Panc1 (cell line): Measurements from ENCODE around the gene PANK2. TPM values are rescaled to one million over a fixed set of nuclear protein-coding genes. Genes with fewer than 3 reads are reported as not detected.

Experiments
- ATAC-seq: fragments of 200-7000 bp; cut with Tn5 transposase; 2 replicates; pipeline ENCODE4 v1.9.1; 2020; ENCODE audit warnings: mild to moderate bottlenecking, moderate library complexity
- BruUV-seq: library from RNA; stranded (reverse); fragments of 400-500 nt; replicated peaks from 2 replicates; lab custom pipeline; 2021; lab: Mats Ljungman, UMichigan
- CTCF ChIA-PET: fragments of 300-600 bp; sonication (Branson Sonifier 250); formaldehyde crosslinking; loops from one replicate; lab custom pipeline; 2022; ENCODE audit warnings: antibody characterized with exemption; lab: Charles Lee
- POLR2A ChIA-PET: fragments of 300-600 bp; sonication (Branson Sonifier 250); formaldehyde crosslinking; loops from one replicate; lab custom pipeline; 2022; ENCODE audit warnings: antibody characterized with exemption; lab: Charles Lee
- DNase-seq: peaks from one replicate; pipeline ENCODE4 v3.0.0-alpha.2; 2010; ENCODE audit warnings: low read depth, low spot score
- H3K27ac ChIP-seq: 2 replicates; pipeline ENCODE4 v1.5.1; 2011; ENCODE audit warnings: mild to moderate bottlenecking, low read length, inconsistent platforms
- H3K27me3 ChIP-seq: fragments of 200-500 bp; sonication (Bioruptor generic); 2 replicates; pipeline ENCODE4 v1.6.0; 2014; ENCODE audit warnings: low read length, inconsistent platforms; ENCODE audit not compliant: control insufficient read depth, insufficient read depth
- H3K36me3 ChIP-seq: fragments of 200-500 bp; sonication (Bioruptor generic); 2 replicates; pipeline ENCODE4 v1.5.1; 2014; ENCODE audit warnings: inconsistent platforms, mild to moderate bottlenecking, low read length, moderate library complexity; ENCODE audit not compliant: control insufficient read depth, insufficient read depth
- H3K4me1 ChIP-seq: 2 replicates; pipeline ENCODE4 v1.5.1; 2011; ENCODE audit warnings: inconsistent platforms, mild to moderate bottlenecking, low read length, moderate library complexity; ENCODE audit not compliant: control insufficient read depth, insufficient read depth
- H3K4me3 ChIP-seq, 2 experiments: 2 replicates each; pipeline ENCODE4 v1.5.1; 2011 to 2012; ENCODE audit warnings: low read depth in 2 of 2, low read length in 2 of 2, mild to moderate bottlenecking in 2 of 2, inconsistent platforms in 1 of 2, moderate library complexity in 1 of 2
- H3K9me3 ChIP-seq: fragments of 200-500 bp; sonication (Bioruptor generic); 2 replicates; pipeline ENCODE4 v1.5.1; 2014; ENCODE audit warnings: low read depth, mild to moderate bottlenecking, inconsistent platforms, low read length, moderate library complexity; ENCODE audit not compliant: control insufficient read depth, insufficient read depth
- POLR2AphosphoS5 ChIP-seq: IDR thresholded peaks from 2 replicates; pipeline ENCODE4 v1.6.1; 2012; ENCODE audit warnings: mild to moderate bottlenecking, low read depth, low read length, moderate library complexity
- SIN3A ChIP-seq: IDR thresholded peaks from 2 replicates; pipeline ENCODE4 v1.6.1; 2012; ENCODE audit warnings: low read depth, mild to moderate bottlenecking, low read length, moderate library complexity, borderline replicate concordance; ENCODE audit not compliant: insufficient read depth
- TCF7L2 ChIP-seq: IDR thresholded peaks from 2 replicates; pipeline ENCODE4 v1.6.1; 2011; ENCODE audit warnings: mild to moderate bottlenecking, low read depth, low read length, inconsistent platforms
- in situ Hi-C: cut with HindIII; loops from 2 replicates; pipeline ENCODE4 v1.10.0; 2016; ENCODE audit warnings: low sequenced_read_pairs, low pct_unique_long_range_greater_than_20kb
- intact Hi-C: fragments of 100-400 bp; cut with micrococcal nuclease; formaldehyde crosslinking; loops from one replicate; pipeline ENCODE4 v1.10.0; 2022; ENCODE audit not compliant: unreplicated experiment
- total RNA-seq: library from RNA; stranded (reverse); gene quantifications from one replicate; pipeline ENCODE4 v1.2.1, GENCODE V29; 2021; ENCODE audit not compliant: unreplicated experiment
- TF ChIP-seq, protein P1 (sequence below): fragments of 450-650 bp; IDR thresholded peaks from 2 replicates; pipeline ENCODE4 v1.5.1; 2017; ENCODE audit warnings: mild to moderate bottlenecking
- TF ChIP-seq, protein P2 (sequence below), 2 experiments: IDR thresholded peaks; 2 replicates each; pipeline ENCODE4 v1.6.1; 2011 to 2012; ENCODE audit warnings: low read depth in 2 of 2, control low read depth in 1 of 2, low read length in 1 of 2, mild to moderate bottlenecking in 1 of 2, moderate library complexity in 1 of 2; ENCODE audit not compliant: insufficient read depth in 1 of 2

Gene PANK2
- total RNA-seq, 1 experiment from 2014 or later, result 40.9 TPM

DNA sequence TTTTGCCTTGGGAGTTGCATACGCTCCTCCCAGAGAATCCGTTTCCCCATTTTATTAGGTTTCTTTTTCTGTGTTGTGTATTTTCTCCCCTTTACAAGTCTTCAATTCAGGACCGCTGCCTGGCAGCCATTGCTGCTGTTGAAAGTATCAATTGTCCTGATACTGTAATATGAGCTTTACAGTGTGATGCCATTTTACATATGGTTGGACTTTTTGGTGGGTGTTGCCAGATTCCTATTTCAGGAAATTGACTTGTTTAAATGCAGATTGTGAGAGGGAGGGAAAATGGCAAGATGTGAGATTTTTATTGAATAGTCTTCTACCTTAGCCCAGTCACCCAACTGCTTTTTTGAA lies 1.2 kb downstream of the PANK2 start:
- Histone ChIP-seq H3K27me3 (no peaks in the 10 kb centered on the region), H3K27ac (peak overlapping the region; percentile 98), H3K9me3 (no peaks in the 10 kb centered on the region), H3K4me1 (peaks cover 30% of the 10 kb centered on the region), H3K4me3 (peak overlapping the region; percentile 86 to 98), H3K36me3 (peaks cover 14% of the 10 kb centered on the region)
- no peak for DNase-seq
- in situ Hi-C loops (no loop called here), intact Hi-C loops (loop anchor here (5.0 kb wide), 1 partner anchor 197 kb away; no protein-coding TSS in a partner anchor)
- BruUV-seq, result TSS peak; percentile 73
- CTCF ChIA-PET, result no interaction called here
- POLR2A ChIA-PET, result no interaction called here
- TF ChIP-seq, protein P1, sequence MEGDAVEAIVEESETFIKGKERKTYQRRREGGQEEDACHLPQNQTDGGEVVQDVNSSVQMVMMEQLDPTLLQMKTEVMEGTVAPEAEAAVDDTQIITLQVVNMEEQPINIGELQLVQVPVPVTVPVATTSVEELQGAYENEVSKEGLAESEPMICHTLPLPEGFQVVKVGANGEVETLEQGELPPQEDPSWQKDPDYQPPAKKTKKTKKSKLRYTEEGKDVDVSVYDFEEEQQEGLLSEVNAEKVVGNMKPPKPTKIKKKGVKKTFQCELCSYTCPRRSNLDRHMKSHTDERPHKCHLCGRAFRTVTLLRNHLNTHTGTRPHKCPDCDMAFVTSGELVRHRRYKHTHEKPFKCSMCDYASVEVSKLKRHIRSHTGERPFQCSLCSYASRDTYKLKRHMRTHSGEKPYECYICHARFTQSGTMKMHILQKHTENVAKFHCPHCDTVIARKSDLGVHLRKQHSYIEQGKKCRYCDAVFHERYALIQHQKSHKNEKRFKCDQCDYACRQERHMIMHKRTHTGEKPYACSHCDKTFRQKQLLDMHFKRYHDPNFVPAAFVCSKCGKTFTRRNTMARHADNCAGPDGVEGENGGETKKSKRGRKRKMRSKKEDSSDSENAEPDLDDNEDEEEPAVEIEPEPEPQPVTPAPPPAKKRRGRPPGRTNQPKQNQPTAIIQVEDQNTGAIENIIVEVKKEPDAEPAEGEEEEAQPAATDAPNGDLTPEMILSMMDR, result no peak
- TF ChIP-seq POLR2AphosphoS5 (no peak), TCF7L2 (no peak), SIN3A (no peak)
- TF ChIP-seq, protein P2, sequence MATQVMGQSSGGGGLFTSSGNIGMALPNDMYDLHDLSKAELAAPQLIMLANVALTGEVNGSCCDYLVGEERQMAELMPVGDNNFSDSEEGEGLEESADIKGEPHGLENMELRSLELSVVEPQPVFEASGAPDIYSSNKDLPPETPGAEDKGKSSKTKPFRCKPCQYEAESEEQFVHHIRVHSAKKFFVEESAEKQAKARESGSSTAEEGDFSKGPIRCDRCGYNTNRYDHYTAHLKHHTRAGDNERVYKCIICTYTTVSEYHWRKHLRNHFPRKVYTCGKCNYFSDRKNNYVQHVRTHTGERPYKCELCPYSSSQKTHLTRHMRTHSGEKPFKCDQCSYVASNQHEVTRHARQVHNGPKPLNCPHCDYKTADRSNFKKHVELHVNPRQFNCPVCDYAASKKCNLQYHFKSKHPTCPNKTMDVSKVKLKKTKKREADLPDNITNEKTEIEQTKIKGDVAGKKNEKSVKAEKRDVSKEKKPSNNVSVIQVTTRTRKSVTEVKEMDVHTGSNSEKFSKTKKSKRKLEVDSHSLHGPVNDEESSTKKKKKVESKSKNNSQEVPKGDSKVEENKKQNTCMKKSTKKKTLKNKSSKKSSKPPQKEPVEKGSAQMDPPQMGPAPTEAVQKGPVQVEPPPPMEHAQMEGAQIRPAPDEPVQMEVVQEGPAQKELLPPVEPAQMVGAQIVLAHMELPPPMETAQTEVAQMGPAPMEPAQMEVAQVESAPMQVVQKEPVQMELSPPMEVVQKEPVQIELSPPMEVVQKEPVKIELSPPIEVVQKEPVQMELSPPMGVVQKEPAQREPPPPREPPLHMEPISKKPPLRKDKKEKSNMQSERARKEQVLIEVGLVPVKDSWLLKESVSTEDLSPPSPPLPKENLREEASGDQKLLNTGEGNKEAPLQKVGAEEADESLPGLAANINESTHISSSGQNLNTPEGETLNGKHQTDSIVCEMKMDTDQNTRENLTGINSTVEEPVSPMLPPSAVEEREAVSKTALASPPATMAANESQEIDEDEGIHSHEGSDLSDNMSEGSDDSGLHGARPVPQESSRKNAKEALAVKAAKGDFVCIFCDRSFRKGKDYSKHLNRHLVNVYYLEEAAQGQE (IDR thresholded peaks at IDR 0.05; ENCODE audit: insufficient read depth in 1 of 2, low read depth in 2 of 2, low read length in 1 of 2), result no peak
- ATAC-seq, result no peak

DNA sequence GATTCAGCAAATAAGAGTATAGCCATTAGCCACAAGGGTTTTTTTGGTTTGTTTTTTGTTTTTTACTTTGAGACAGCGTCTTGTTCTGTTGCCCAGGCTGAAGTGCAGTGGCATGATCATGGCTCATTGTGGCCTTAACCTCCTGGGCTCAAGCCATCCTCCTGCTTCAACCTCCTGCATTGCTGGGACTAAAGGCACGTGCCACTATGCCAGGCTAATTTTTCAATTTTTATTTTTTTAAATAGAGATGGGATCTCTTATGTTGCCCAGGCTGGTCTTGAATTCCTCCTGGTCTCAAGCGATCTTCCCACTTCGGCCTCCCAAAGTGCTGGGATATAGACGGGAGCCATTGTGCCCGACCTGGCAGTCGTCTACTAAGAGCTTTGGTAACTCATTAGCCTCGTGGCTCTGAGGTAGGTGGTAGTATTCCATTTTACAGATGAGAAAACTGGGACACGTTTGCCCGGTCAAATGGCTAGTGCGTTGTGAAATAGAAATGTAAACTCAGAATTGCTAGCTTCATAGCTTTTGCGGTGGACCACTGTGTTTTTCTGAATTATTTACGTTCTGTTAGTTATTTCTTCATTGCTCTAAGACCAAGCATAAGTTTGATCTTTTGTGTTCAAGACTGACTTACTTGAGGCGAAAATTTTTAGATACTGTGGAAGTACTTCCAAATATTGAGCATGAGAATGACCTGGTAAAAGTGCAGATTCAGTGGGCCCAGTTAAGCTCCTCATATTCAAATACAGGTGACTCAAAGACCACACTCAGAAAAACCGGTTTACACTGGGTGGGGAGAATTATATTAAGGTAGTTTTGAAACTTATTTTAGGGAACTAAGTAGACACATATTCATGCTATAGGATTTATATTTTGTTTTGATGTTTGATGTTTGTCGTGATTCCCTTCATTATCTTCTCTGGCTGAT lies 2.1 kb downstream of the PANK2 start:
- no peaks in the 10 kb centered on the region for H3K9me3 ChIP-seq
- DNase-seq (no peak), ATAC-seq (no peak)
- BruUV-seq, result no TSS peak
- peaks cover 38% of the 10 kb centered on the region for H3K4me1 ChIP-seq
- H3K4me3 ChIP-seq, result peak overlapping the region; percentile 86 to 98
- no peaks in the 10 kb centered on the region for H3K27me3 ChIP-seq
- H3K36me3 ChIP-seq, result peaks cover 14% of the 10 kb centered on the region
- H3K27ac ChIP-seq, result peak overlapping the region; percentile 98
- no peak for TF ChIP-seq TCF7L2
- TF ChIP-seq, protein P2 (IDR thresholded peaks at IDR 0.05; ENCODE audit: insufficient read depth in 1 of 2, low read depth in 2 of 2, low read length in 1 of 2), result no peak
- no peak for TF ChIP-seq POLR2AphosphoS5
- TF ChIP-seq, protein P1, result no peak
- TF ChIP-seq SIN3A, result no peak
- intact Hi-C loops, result loop anchor here (5.0 kb wide), 1 partner anchor 196 kb away; no protein-coding TSS in a partner anchor
- ChIA-PET CTCF (interaction anchor here (1.1 kb wide), 1 partner anchor 12 kb away, joined by 4 read pairs; no protein-coding TSS in a partner anchor), POLR2A (interaction anchor here (0.5 to 0.6 kb wide), 3 partner anchors 28 to 369 kb away, joined by 3 to 8 read pairs (median 4); no protein-coding TSS in a partner anchor)
- in situ Hi-C loops, result no loop called here
